NCI-H510A treated with DMSO at 0.1 percent for 48 hours (cell line): ENCODE data around the gene ZNF417.
"Not testable (repeated sequence)": the region's sequence is repeated elsewhere in the genome, so short reads cannot be mapped to it uniquely, and the experiment has no call there.

ENCODE experiments used
- DNase-seq: peaks from one replicate; lab custom pipeline; 2025; lab: John Stamatoyannopoulos, UW

Gene ZNF417

GRCh38 chr19:57887195-57887941 lies 29.0 kb downstream of the ZNF417 start:
- DNase-seq, result no peak

- no peak for DNase-seq
Observed at GRCh38 chr19:57886046-57886445, 30.3 kb downstream of the ZNF417 start.

- DNase-seq, result not testable (repeated sequence)
Observed at GRCh38 chr19:57873883-57874799, 42.3 kb downstream of the ZNF417 start.

- DNase-seq, result no peak
Observed at GRCh38 chr19:57872450-57872849, 43.9 kb downstream of the ZNF417 start.

GRCh38 chr19:57870225-57870624 lies 46.2 kb downstream of the ZNF417 start:
- no peak for DNase-seq

- DNase-seq, result not testable (repeated sequence)
Observed at GRCh38 chr19:57869655-57870054, 46.7 kb downstream of the ZNF417 start.

- DNase-seq, result no peak
Observed at GRCh38 chr19:57867868-57868492, 48.4 kb downstream of the ZNF417 start.
